Activated naive CD4-positive, alpha-beta T cell treated with anti-CD3 and anti-CD28 coated beads, Interleukin-2, amount 10 ng/mL, durations not matched to agents 7 days and 5 days (primary cell): ENCODE measurements around the gene FTL.

Experiments
- CTCF ChIA-PET: fragments of 350-600 bp; sonication (Branson Sonifier 250); formaldehyde crosslinking; loops from one replicate; lab custom pipeline; 2021; ENCODE audit warnings: antibody characterized with exemption; lab: Charles Lee
- DNase-seq: peaks from one replicate; pipeline ENCODE4 v3.0.0-alpha.2; 2020
- H3K27ac Mint-ChIP-seq: one replicate; pipeline ENCODE4 v1.8.0; 2021; ENCODE audit warnings: mild to moderate bottlenecking, moderate library complexity, mixed read lengths
- H3K27me3 Mint-ChIP-seq: one replicate; pipeline ENCODE4 v1.8.0; 2021; ENCODE audit warnings: mild to moderate bottlenecking, mixed read lengths
- H3K36me3 Mint-ChIP-seq: one replicate; pipeline ENCODE4 v1.8.0; 2021; ENCODE audit warnings: mixed read lengths
- H3K4me1 Mint-ChIP-seq: one replicate; pipeline ENCODE4 v1.8.0; 2021; ENCODE audit warnings: mixed read lengths
- H3K4me3 Mint-ChIP-seq: one replicate; pipeline ENCODE4 v1.8.0; 2021; ENCODE audit warnings: mild to moderate bottlenecking, moderate library complexity, mixed read lengths
- H3K9me3 Mint-ChIP-seq: one replicate; pipeline ENCODE4 v1.8.0; 2021; ENCODE audit warnings: mixed read lengths

The FTL gene

GRCh38 chr19:48954595-48955307 is 10.4 kb upstream of the FTL start, which contains the start of gene BAX:
Gene BAX (plus strand): TSS chr19:48954875. CDS start chr19:48954929, 54 bp downstream.
- peak within 1 kb of the TSS; percentile 79 for H3K4me3 Mint-ChIP-seq
- peaks cover 35% of the 10 kb centered on the region for H3K36me3 Mint-ChIP-seq
- H3K9me3 Mint-ChIP-seq = no peaks in the 10 kb centered on the region
- H3K4me1 Mint-ChIP-seq = peaks cover 48% of the 10 kb centered on the region
- CTCF ChIA-PET = interaction anchor here (0.9 to 1.3 kb wide), 3 partner anchors 11 to 55 kb away, joined by 3 to 5 read pairs (median 4); no protein-coding TSS in a partner anchor
- peak; percentile 96 for DNase-seq
- peaks cover 8% of the 10 kb centered on the region for H3K27me3 Mint-ChIP-seq
- H3K27ac Mint-ChIP-seq = peak within 1 kb of the TSS; percentile 91

GRCh38 chr19:48955308-48955958 is 9.7 kb upstream of the FTL start:
- no peak for DNase-seq
- Mint-ChIP-seq H3K27me3 (peaks cover 8% of the 10 kb centered on the region), H3K9me3 (no peaks in the 10 kb centered on the region), H3K27ac (peak overlapping the region; percentile 91), H3K36me3 (peaks cover 35% of the 10 kb centered on the region), H3K4me1 (peaks cover 51% of the 10 kb centered on the region), H3K4me3 (peak overlapping the region; percentile 79)
- CTCF ChIA-PET = no interaction called here

GRCh38 chr19:48958006-48958405 is 7.1 kb upstream of the FTL start:
- Mint-ChIP-seq H3K36me3 (peaks cover 51% of the 10 kb centered on the region), H3K27ac (peak overlapping the region; percentile 46), H3K4me3 (no peak overlapping the region), H3K4me1 (peaks cover 76% of the 10 kb centered on the region), H3K27me3 (no peaks in the 10 kb centered on the region), H3K9me3 (no peaks in the 10 kb centered on the region)
- no peak for DNase-seq
- CTCF ChIA-PET = no interaction called here

- Mint-ChIP-seq H3K9me3 (no peaks in the 10 kb centered on the region), H3K27ac (peak overlapping the region; percentile 78), H3K4me3 (no peak overlapping the region), H3K36me3 (peaks cover 51% of the 10 kb centered on the region), H3K4me1 (peaks cover 84% of the 10 kb centered on the region), H3K27me3 (no peaks in the 10 kb centered on the region)
- CTCF ChIA-PET = no interaction called here
- DNase-seq = peak; percentile 58
Measured at GRCh38 chr19:48959341-48960239, 5.5 kb upstream of the FTL start.

- DNase-seq = peak; percentile 34
- Mint-ChIP-seq H3K9me3 (no peaks in the 10 kb centered on the region), H3K36me3 (peaks cover 48% of the 10 kb centered on the region), H3K4me3 (no peak overlapping the region), H3K27ac (peak overlapping the region; percentile 99), H3K27me3 (no peaks in the 10 kb centered on the region), H3K4me1 (peaks cover 83% of the 10 kb centered on the region)
- CTCF ChIA-PET = interaction anchor here (0.8 kb wide), 1 partner anchor 32 kb away, joined by 3 read pairs; the partner anchor contains the start of genes GYS1 and RUVBL2
Measured at GRCh38 chr19:48961051-48961649, 4.0 kb upstream of the FTL start.

GRCh38 chr19:48961673-48962028 is 3.5 kb upstream of the FTL start:
- H3K4me1 Mint-ChIP-seq = peaks cover 85% of the 10 kb centered on the region
- H3K27me3 Mint-ChIP-seq = no peaks in the 10 kb centered on the region
- peaks cover 51% of the 10 kb centered on the region for H3K36me3 Mint-ChIP-seq
- peak overlapping the region; percentile 23 for H3K4me3 Mint-ChIP-seq
- H3K9me3 Mint-ChIP-seq = no peaks in the 10 kb centered on the region
- DNase-seq = no peak
- peak overlapping the region; percentile 99 for H3K27ac Mint-ChIP-seq
- CTCF ChIA-PET = interaction anchor here (0.8 kb wide), 3 partner anchors 9 to 32 kb away, joined by 3 to 4 read pairs (median 3); partner anchors contain the start of genes GYS1 and RUVBL2

- Mint-ChIP-seq H3K4me1 (peaks cover 86% of the 10 kb centered on the region), H3K27me3 (no peaks in the 10 kb centered on the region), H3K4me3 (peak overlapping the region; percentile 23), H3K27ac (peak overlapping the region; percentile 99), H3K9me3 (no peaks in the 10 kb centered on the region), H3K36me3 (peaks cover 50% of the 10 kb centered on the region)
- CTCF ChIA-PET = interaction anchor here (0.8 kb wide), 2 partner anchors 8 to 31 kb away, joined by 3 to 4 read pairs; partner anchors contain the start of gene RUVBL2
- DNase-seq = peak; percentile 59
Measured at GRCh38 chr19:48962029-48962848, 2.9 kb upstream of the FTL start.

GRCh38 chr19:48962849-48963165 is 2.3 kb upstream of the FTL start:
- Mint-ChIP-seq H3K4me3 (peak overlapping the region; percentile 23), H3K27me3 (no peaks in the 10 kb centered on the region), H3K27ac (peak overlapping the region; percentile 99), H3K4me1 (peaks cover 85% of the 10 kb centered on the region), H3K36me3 (peaks cover 45% of the 10 kb centered on the region), H3K9me3 (no peaks in the 10 kb centered on the region)
- CTCF ChIA-PET = no interaction called here
- no peak for DNase-seq

- CTCF ChIA-PET = interaction anchor here (0.7 to 1.0 kb wide), 3 partner anchors 14 to 175 kb away, joined by 3 to 4 read pairs (median 4); no protein-coding TSS in a partner anchor
- Mint-ChIP-seq H3K9me3 (no peaks in the 10 kb centered on the region), H3K27me3 (no peaks in the 10 kb centered on the region), H3K27ac (peak overlapping the region; percentile 99), H3K4me3 (peak overlapping the region; percentile 98), H3K4me1 (peaks cover 78% of the 10 kb centered on the region), H3K36me3 (peaks cover 44% of the 10 kb centered on the region)
- peak; percentile 61 for DNase-seq
Measured at GRCh38 chr19:48963371-48964204, 1.5 kb upstream of the FTL start.

GRCh38 chr19:48964205-48965039 is 687 bp upstream of the FTL start:
- Mint-ChIP-seq H3K27me3 (no peaks in the 10 kb centered on the region), H3K9me3 (no peaks in the 10 kb centered on the region), H3K4me3 (peak overlapping the region; percentile 98), H3K27ac (peak overlapping the region; percentile 99), H3K4me1 (peaks cover 72% of the 10 kb centered on the region), H3K36me3 (peaks cover 44% of the 10 kb centered on the region)
- CTCF ChIA-PET = interaction anchor here (0.7 to 1.0 kb wide), 3 partner anchors 13 to 176 kb away, joined by 3 to 4 read pairs (median 4); no protein-coding TSS in a partner anchor
- peak; percentile 32 for DNase-seq

GRCh38 chr19:48965806-48966540 is 864 bp downstream of the FTL start:
- CTCF ChIA-PET = interaction anchor here (0.9 to 1.8 kb wide), 3 partner anchors 66 to 170 kb away, joined by 3 to 9 read pairs (median 3); partner anchors contain the start of gene NUCB1
- Mint-ChIP-seq H3K36me3 (peaks cover 46% of the 10 kb centered on the region), H3K4me1 (peaks cover 66% of the 10 kb centered on the region)

More at GRCh38 chr19:48965806-48966540, 864 bp downstream of the FTL start:
- Mint-ChIP-seq H3K27ac (peak overlapping the region; percentile 99), H3K4me3 (peak overlapping the region; percentile 98), H3K9me3 (no peaks in the 10 kb centered on the region), H3K27me3 (no peaks in the 10 kb centered on the region)
- DNase-seq = peak; percentile 95
